Endodermal cell (in vitro differentiated cells): ENCODE data around the gene CCR1. TPM values are rescaled to one million over a fixed set of nuclear protein-coding genes. Genes with fewer than 3 reads are reported as not detected.

Experiments used
- DNase-seq: peaks from one replicate; pipeline ENCODE4 v3.0.0-alpha.2; 2017
- H3K27ac ChIP-seq: 2 replicates; pipeline ENCODE4 v1.5.1; 2013; ENCODE audit warnings: mild to moderate bottlenecking, low read depth, low read length, moderate library complexity
- H3K27me3 ChIP-seq: 2 replicates; pipeline ENCODE4 v1.6.1; 2013; ENCODE audit warnings: mild to moderate bottlenecking, low read length, moderate library complexity; ENCODE audit not compliant: insufficient read depth, control insufficient read depth, poor library complexity, severe bottlenecking
- H3K36me3 ChIP-seq: 2 replicates; pipeline ENCODE4 v1.7.0; 2013; ENCODE audit warnings: mild to moderate bottlenecking, low read length, moderate library complexity; ENCODE audit not compliant: control insufficient read depth, insufficient read depth
- H3K4me1 ChIP-seq: one replicate; pipeline ENCODE4 v1.7.0; 2013; ENCODE audit warnings: low read length; ENCODE audit not compliant: control insufficient read depth, insufficient read depth
- H3K4me3 ChIP-seq: 2 replicates; pipeline ENCODE4 v1.5.1; 2013; ENCODE audit warnings: mild to moderate bottlenecking, low read length, moderate library complexity
- H3K9ac ChIP-seq: 2 replicates; pipeline ENCODE4 v1.6.1; 2013; ENCODE audit warnings: mild to moderate bottlenecking, low read length, moderate library complexity; ENCODE audit not compliant: poor library complexity, severe bottlenecking; ENCODE audit errors: extremely low read depth
- H3K9me3 ChIP-seq: 2 replicates; pipeline ENCODE4 v1.6.1; 2013; ENCODE audit warnings: mild to moderate bottlenecking, low read length, moderate library complexity; ENCODE audit not compliant: control insufficient read depth
- H3K27ac Mint-ChIP-seq: 2 replicates; pipeline ENCODE4 v1.8.0; 2020; ENCODE audit warnings: mixed read lengths
- H3K27me3 Mint-ChIP-seq: 2 replicates; pipeline ENCODE4 v1.8.0; 2021; ENCODE audit warnings: mild to moderate bottlenecking, mixed read lengths; ENCODE audit not compliant: insufficient read depth
- H3K36me3 Mint-ChIP-seq: 2 replicates; pipeline ENCODE4 v1.8.0; 2020; ENCODE audit warnings: low read depth, mixed read lengths
- H3K4me1 Mint-ChIP-seq: 2 replicates; pipeline ENCODE4 v1.8.0; 2020; ENCODE audit warnings: mixed read lengths
- H3K4me3 Mint-ChIP-seq: 2 replicates; pipeline ENCODE4 v1.8.0; 2020; ENCODE audit warnings: mild to moderate bottlenecking, moderate library complexity, mixed read lengths
- H3K9me3 Mint-ChIP-seq: 2 replicates; pipeline ENCODE4 v1.8.0; 2020; ENCODE audit warnings: mild to moderate bottlenecking, mixed read lengths
- WGBS, 2 experiments: methylation state at CpG; one replicate each; pipeline versions ENCODE4 v1.1.5 to v1.1.7; 2013; ENCODE audit warnings: missing lambda C conversion rate in 2 of 2, mixed read lengths in 1 of 2; ENCODE audit not compliant: insufficient coverage in 1 of 2, insufficient read length in 1 of 2; 5-methylcytosine and 5-hydroxymethylcytosine counted together
- total RNA-seq, 2 donors: library from RNA; stranded (reverse); fragmentation: NEBNext Ultra II Directional in 1 of 2; extraction: Animal tissue kit (Norgen Biotek cat#: 25700) in 1 of 2; gene quantifications; 2 replicates in 1 of 2; 3 replicates in 1 of 2; pipeline ENCODE4 v1.2.1, GENCODE V29; 2021
- TF ChIP-seq, protein P1 (sequence below): fragments of 200-600 bp; sonication (generic); conservative IDR thresholded peaks from 2 replicates; pipeline ENCODE4 v1.5.0; 2021; ENCODE audit warnings: antibody characterized with exemption, mild to moderate bottlenecking

CCR1 gene
- total RNA-seq, 2 donors from 2014 or later, result 0.11 TPM; not detected in 1

DNA sequence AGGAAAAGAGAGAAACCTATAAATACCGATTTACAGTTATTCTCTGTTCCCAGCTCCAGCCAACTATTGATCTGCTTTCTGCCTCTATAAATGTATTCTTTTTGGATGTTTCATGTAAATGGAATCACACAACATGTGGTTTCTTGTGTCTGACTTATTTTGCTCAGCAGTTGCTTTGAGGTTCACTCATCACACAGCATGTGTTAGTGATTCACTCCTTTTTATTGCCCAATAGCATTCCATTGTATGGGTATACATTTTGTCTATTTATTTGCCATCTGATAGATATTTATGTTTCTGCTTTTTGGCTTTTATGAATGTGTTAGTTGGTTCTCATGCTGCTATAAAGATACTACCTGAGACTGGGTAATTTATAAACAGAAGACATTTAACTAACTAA is 23.6 kb downstream of the CCR1 start:
- no peak overlapping the region for H3K4me3 Mint-ChIP-seq
- Histone ChIP-seq H3K9ac (no peak overlapping the region), H3K4me1 (no peaks in the 10 kb centered on the region), H3K4me3 (no peak overlapping the region), H3K9me3 (no peaks in the 10 kb centered on the region), H3K27me3 (no peaks in the 10 kb centered on the region), H3K36me3 (no peaks in the 10 kb centered on the region), H3K27ac (no peak overlapping the region)
- no peak overlapping the region for H3K27ac Mint-ChIP-seq
- WGBS, 2 experiments, result no CpG with 5 or more reads among the region's 1 CpG
- no peaks in the 10 kb centered on the region for H3K36me3 Mint-ChIP-seq
- DNase-seq, result no peak
- H3K4me1 Mint-ChIP-seq, result no peaks in the 10 kb centered on the region
- no peaks in the 10 kb centered on the region for H3K27me3 Mint-ChIP-seq
- TF ChIP-seq, protein P1, sequence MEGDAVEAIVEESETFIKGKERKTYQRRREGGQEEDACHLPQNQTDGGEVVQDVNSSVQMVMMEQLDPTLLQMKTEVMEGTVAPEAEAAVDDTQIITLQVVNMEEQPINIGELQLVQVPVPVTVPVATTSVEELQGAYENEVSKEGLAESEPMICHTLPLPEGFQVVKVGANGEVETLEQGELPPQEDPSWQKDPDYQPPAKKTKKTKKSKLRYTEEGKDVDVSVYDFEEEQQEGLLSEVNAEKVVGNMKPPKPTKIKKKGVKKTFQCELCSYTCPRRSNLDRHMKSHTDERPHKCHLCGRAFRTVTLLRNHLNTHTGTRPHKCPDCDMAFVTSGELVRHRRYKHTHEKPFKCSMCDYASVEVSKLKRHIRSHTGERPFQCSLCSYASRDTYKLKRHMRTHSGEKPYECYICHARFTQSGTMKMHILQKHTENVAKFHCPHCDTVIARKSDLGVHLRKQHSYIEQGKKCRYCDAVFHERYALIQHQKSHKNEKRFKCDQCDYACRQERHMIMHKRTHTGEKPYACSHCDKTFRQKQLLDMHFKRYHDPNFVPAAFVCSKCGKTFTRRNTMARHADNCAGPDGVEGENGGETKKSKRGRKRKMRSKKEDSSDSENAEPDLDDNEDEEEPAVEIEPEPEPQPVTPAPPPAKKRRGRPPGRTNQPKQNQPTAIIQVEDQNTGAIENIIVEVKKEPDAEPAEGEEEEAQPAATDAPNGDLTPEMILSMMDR, result no peak
- H3K9me3 Mint-ChIP-seq, result peaks cover 10% of the 10 kb centered on the region

DNA sequence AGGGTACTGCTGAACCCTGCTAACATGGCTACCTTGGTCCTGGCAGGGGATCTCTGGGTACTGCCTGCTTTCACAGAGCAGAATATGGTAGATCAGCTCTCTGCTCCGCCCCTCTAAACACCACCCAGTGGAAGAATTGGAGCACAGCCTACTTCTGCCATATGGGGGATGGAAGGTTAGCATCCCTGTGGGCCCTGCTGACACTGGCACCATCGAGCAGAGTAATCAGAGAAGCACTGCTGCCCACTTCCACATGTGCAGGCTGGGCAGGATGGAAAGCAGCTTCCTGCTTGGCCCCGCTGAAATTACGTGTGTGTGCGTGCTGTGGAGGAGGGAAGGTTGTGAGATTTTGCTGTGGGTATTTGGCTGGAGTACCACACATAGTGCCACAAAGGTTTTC is 24.8 kb downstream of the CCR1 start:
- no peaks in the 10 kb centered on the region for H3K36me3 Mint-ChIP-seq
- H3K27ac ChIP-seq, result no peak overlapping the region
- H3K4me3 ChIP-seq, result no peak overlapping the region
- H3K27me3 ChIP-seq, result no peaks in the 10 kb centered on the region
- H3K27ac Mint-ChIP-seq, result no peak overlapping the region
- no peaks in the 10 kb centered on the region for H3K36me3 ChIP-seq
- no peak for DNase-seq
- peaks cover 10% of the 10 kb centered on the region for H3K9me3 Mint-ChIP-seq
- no peak overlapping the region for H3K4me3 Mint-ChIP-seq
- H3K27me3 Mint-ChIP-seq, result no peaks in the 10 kb centered on the region
- no peak overlapping the region for H3K9ac ChIP-seq
- no peaks in the 10 kb centered on the region for H3K9me3 ChIP-seq
- no peaks in the 10 kb centered on the region for H3K4me1 Mint-ChIP-seq
- TF ChIP-seq, protein P1, result no peak
- WGBS, 2 experiments, result 95 to 100% methylated on average over 1 to 5 of the region's 5 CpGs
- no peaks in the 10 kb centered on the region for H3K4me1 ChIP-seq

DNA sequence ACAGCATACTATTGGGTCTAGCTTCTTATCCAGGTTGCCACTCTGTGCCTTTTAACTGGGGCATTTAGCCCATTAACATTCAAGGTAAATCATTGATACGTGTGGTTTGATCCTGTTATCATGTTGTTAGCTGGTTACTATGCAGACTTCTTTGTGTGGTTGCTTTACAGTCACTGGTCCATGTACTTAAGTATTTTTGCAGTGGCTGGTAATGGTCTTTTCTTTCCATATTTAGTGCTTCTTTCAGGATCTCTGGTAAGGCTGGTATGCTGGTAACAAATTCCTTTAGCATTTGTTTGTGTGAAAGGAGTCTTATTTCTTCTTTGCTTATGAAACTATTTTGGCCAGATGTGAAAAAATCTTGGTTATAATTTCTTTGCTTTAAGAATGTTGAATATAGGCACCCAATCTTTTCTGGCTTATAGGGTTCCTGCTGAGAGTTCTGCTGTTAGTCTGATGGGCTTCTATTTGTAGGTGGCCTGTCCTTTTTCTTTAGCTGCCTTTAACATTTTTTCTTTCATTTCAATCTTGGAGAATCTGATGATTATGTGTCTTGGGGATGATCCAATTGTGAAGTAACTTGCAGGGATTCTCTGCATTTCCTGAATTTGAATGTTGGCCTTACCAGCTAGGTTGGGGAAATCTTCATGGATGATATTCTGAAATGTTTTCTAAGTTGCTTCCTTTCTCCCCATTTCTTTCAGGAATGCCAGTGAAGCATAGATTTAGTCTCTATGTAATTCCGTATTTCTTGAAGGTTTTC is 39.3 kb downstream of the CCR1 start:
- Mint-ChIP-seq H3K27ac (no peak overlapping the region), H3K36me3 (no peaks in the 10 kb centered on the region), H3K4me1 (peaks cover 2% of the 10 kb centered on the region), H3K9me3 (peaks cover 17% of the 10 kb centered on the region), H3K4me3 (no peak overlapping the region), H3K27me3 (peaks cover 8% of the 10 kb centered on the region)
- H3K9ac ChIP-seq, result no peak overlapping the region
- no peak for DNase-seq
- no peak overlapping the region for H3K4me3 ChIP-seq
- H3K27ac ChIP-seq, result no peak overlapping the region
- TF ChIP-seq, protein P1, result no peak
- H3K27me3 ChIP-seq, result no peaks in the 10 kb centered on the region
- no peaks in the 10 kb centered on the region for H3K36me3 ChIP-seq
- no peaks in the 10 kb centered on the region for H3K4me1 ChIP-seq
- 88 to 93% methylated on average over 2 of the region's 2 CpGs for WGBS, 2 experiments
- H3K9me3 ChIP-seq, result no peaks in the 10 kb centered on the region
